Stimulated activated CD4-positive, alpha-beta T cell treated with anti-CD3 and anti-CD28 coated beads, Interleukin-2, amount 100 ng/mL, for 4 hours (primary cell): Measurements from ENCODE around the gene ZNF383.
"Not testable (repeated sequence)": the region's sequence is repeated elsewhere in the genome, so short reads cannot be mapped to it uniquely, and the experiment has no call there.

Experiments
- DNase-seq: peaks from one replicate; pipeline ENCODE4 v3.0.0-alpha.2; 2020; ENCODE audit warnings: low read depth

The ZNF383 gene

GRCh38 chr19:37292998-37293939 lies 75.3 kb downstream of the ZNF383 start:
- DNase-seq: not testable (repeated sequence)

- peak; percentile 28 for DNase-seq
Observed at GRCh38 chr19:37294246-37294645, 76.2 kb downstream of the ZNF383 start.
